Measurements from ENCODE around the gene LMCD1.

GRCh38 chr3:8473990-8474389, 27.6 kb upstream of the LMCD1 start:
- TF ChIP-seq, protein P1, sequence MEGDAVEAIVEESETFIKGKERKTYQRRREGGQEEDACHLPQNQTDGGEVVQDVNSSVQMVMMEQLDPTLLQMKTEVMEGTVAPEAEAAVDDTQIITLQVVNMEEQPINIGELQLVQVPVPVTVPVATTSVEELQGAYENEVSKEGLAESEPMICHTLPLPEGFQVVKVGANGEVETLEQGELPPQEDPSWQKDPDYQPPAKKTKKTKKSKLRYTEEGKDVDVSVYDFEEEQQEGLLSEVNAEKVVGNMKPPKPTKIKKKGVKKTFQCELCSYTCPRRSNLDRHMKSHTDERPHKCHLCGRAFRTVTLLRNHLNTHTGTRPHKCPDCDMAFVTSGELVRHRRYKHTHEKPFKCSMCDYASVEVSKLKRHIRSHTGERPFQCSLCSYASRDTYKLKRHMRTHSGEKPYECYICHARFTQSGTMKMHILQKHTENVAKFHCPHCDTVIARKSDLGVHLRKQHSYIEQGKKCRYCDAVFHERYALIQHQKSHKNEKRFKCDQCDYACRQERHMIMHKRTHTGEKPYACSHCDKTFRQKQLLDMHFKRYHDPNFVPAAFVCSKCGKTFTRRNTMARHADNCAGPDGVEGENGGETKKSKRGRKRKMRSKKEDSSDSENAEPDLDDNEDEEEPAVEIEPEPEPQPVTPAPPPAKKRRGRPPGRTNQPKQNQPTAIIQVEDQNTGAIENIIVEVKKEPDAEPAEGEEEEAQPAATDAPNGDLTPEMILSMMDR (conservative IDR thresholded peaks at IDR 0.05; ENCODE audit: low read length): no peak
- no peak for TF ChIP-seq EZH2phosphoT487 (IDR thresholded peaks at IDR 0.05; ENCODE audit: borderline replicate concordance)

Measured in Loucy (cell line).